Cortex of kidney (tissue), 1 donor: ENCODE measurements around the gene PIGQ.

ENCODE experiments used
- DNase-seq: peaks from one replicate; lab custom pipeline; 2025; lab: John Stamatoyannopoulos, UW

Gene PIGQ

GRCh38 chr16:567373-568256, 2.2 kb upstream of the PIGQ start:
- DNase-seq: no peak

GRCh38 chr16:568401-569258, 1.1 kb upstream of the PIGQ start:
- DNase-seq: no peak

GRCh38 chr16:572865-573650, 3.3 kb downstream of the PIGQ start:
- DNase-seq: no peak

- DNase-seq: no peak
Measured at GRCh38 chr16:574021-574760, 4.4 kb downstream of the PIGQ start.

GRCh38 chr16:575354-576196, 5.8 kb downstream of the PIGQ start:
- no peak for DNase-seq

- no peak for DNase-seq
Measured at GRCh38 chr16:576197-576822, 6.5 kb downstream of the PIGQ start.

- DNase-seq: no peak
Measured at GRCh38 chr16:576823-577201, 7.0 kb downstream of the PIGQ start.

- DNase-seq: no peak
Measured at GRCh38 chr16:577796-578195, 8.0 kb downstream of the PIGQ start.

GRCh38 chr16:578232-578869, 8.6 kb downstream of the PIGQ start:
- no peak for DNase-seq

- no peak for DNase-seq
Measured at GRCh38 chr16:578870-579405, 9.2 kb downstream of the PIGQ start.

GRCh38 chr16:580141-580945, 10.6 kb downstream of the PIGQ start:
- no peak for DNase-seq

GRCh38 chr16:580946-581498, 11.3 kb downstream of the PIGQ start:
- DNase-seq: no peak

GRCh38 chr16:582218-582613, 12.4 kb downstream of the PIGQ start:
- DNase-seq: no peak

- DNase-seq: no peak
Measured at GRCh38 chr16:582614-583331, 13.0 kb downstream of the PIGQ start.

GRCh38 chr16:583470-583814, 13.7 kb downstream of the PIGQ start:
- no peak for DNase-seq

- DNase-seq: no peak
Measured at GRCh38 chr16:583815-584591, 14.2 kb downstream of the PIGQ start.

- DNase-seq: no peak
Measured at GRCh38 chr16:585351-585750, 15.6 kb downstream of the PIGQ start.
